ENCODE results near the gene ADAM23.
"Not testable (repeated sequence)": the region's sequence is repeated elsewhere in the genome, so short reads cannot be mapped to it uniquely, and the experiment has no call there.

The ADAM23 gene, protein sequence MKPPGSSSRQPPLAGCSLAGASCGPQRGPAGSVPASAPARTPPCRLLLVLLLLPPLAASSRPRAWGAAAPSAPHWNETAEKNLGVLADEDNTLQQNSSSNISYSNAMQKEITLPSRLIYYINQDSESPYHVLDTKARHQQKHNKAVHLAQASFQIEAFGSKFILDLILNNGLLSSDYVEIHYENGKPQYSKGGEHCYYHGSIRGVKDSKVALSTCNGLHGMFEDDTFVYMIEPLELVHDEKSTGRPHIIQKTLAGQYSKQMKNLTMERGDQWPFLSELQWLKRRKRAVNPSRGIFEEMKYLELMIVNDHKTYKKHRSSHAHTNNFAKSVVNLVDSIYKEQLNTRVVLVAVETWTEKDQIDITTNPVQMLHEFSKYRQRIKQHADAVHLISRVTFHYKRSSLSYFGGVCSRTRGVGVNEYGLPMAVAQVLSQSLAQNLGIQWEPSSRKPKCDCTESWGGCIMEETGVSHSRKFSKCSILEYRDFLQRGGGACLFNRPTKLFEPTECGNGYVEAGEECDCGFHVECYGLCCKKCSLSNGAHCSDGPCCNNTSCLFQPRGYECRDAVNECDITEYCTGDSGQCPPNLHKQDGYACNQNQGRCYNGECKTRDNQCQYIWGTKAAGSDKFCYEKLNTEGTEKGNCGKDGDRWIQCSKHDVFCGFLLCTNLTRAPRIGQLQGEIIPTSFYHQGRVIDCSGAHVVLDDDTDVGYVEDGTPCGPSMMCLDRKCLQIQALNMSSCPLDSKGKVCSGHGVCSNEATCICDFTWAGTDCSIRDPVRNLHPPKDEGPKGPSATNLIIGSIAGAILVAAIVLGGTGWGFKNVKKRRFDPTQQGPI

DNA sequence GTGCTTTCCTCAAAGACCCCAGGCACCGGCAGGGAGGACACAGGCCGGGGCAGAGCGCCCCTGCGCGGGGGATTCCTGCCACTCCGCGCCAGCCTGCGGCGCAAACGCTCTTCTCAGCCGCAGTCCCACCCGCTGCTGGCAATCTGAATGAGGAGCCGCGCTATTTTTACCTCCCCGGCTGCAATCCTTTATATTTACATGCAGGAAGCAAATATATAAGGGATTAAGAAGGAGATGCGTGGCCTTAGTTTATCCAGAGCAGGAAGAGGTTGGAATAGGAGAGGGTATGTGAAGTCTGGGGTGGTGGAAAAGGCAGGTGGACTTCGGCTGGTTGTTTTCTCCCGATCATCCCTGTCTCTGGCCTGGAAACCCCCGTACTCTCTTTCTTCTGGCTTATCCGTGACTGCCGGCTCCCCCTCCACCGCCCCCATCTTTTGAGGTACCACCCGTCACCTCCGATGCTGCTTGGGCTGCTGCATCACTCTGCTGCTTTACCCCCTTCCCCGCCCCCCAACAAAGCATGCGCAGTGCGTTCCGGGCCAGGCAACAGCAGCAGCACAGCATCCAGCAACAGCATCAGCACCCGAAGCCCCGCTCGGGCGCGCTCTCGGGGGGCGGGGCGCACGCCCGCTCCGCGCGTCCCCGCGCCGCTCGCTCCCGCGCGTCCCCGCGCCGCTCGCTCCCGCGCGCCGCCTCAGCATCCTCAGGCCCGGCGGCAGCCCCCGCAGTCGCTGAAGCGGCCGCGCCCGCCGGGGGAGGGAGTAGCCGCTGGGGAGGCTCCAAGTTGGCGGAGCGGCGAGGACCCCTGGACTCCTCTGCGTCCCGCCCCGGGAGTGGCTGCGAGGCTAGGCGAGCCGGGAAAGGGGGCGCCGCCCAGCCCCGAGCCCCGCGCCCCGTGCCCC, at the start of gene ADAM23:
Gene ADAM23, plus strand, starts transcription at position 700 of the 902 bp plus-strand sequence. CDS start 335 bp downstream, outside the sequence.
- peak within 1 kb of the TSS; percentile 63 for H3K9ac ChIP-seq (ENCODE audit: low read depth, low read length)
- H3K36me3 ChIP-seq (ENCODE audit: insufficient read depth, low read length): no peaks in the 10 kb centered on the region
- no peaks in the 10 kb centered on the region for H3K9me3 ChIP-seq (ENCODE audit: control insufficient read depth, insufficient read depth, low read length)
- peaks cover 18% of the 10 kb centered on the region for H3K4me1 ChIP-seq (ENCODE audit: insufficient read depth, low read length)

DNA sequence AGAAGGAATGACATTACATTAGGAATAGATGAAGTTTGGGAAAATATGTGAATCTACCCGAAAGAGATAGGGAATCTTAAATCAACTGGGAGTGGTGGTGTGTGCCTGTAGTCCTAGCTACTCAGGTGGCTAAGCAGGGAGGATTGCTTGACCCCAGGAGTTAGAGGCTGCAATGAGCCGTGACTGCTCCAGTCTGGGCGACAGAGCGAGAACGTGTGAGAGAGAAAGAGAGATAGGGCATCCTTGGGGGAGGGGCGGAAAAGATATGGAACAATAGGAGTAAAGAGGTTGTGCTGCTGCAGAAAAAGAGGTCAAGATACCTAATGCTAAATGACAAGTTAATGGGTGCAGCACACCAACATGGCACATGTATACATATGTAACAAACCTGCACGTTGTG, 47.1 kb upstream of the ADAM23 start:
- no peak overlapping the region for H3K9ac ChIP-seq (ENCODE audit: low read depth, low read length)
- no peaks in the 10 kb centered on the region for H3K9me3 ChIP-seq (ENCODE audit: control insufficient read depth, insufficient read depth, low read length)
- no peaks in the 10 kb centered on the region for H3K36me3 ChIP-seq (ENCODE audit: insufficient read depth, low read length)
- H3K4me1 ChIP-seq (ENCODE audit: insufficient read depth, low read length): no peaks in the 10 kb centered on the region

DNA sequence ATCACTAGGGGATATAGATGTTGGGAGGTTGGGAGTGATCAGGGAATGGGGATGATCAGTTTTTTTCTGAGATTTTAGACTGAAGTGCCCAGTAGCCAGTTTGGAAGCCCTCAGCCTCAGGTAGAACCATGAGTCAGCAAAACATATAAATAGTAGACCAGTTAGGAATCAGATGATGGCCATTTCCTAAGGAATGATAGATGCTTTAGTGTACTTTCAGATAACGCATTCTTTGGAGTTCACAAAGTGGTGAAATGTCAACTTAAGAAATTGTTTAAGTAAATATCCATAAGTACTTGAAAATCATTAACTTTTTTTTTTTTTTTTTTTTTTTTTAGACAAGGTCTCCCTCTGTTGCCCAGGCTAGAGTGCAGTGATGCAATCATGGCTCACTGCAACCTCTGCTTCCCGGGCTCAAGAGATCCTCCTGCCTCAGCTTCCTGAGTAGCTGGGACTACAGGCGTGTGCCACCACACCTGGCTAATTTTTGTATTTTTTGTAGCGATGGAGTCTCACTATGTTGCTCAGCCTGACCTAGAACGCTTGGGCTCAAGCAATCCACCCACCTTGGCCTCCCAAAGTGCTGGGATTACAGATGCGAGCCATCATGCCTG, 40.3 kb upstream of the ADAM23 start:
- H3K36me3 ChIP-seq (ENCODE audit: insufficient read depth, low read length); H3K9me3 ChIP-seq (ENCODE audit: control insufficient read depth, insufficient read depth, low read length); H3K9ac ChIP-seq (ENCODE audit: low read depth, low read length); H3K4me1 ChIP-seq (ENCODE audit: insufficient read depth, low read length): not testable (repeated sequence)

DNA sequence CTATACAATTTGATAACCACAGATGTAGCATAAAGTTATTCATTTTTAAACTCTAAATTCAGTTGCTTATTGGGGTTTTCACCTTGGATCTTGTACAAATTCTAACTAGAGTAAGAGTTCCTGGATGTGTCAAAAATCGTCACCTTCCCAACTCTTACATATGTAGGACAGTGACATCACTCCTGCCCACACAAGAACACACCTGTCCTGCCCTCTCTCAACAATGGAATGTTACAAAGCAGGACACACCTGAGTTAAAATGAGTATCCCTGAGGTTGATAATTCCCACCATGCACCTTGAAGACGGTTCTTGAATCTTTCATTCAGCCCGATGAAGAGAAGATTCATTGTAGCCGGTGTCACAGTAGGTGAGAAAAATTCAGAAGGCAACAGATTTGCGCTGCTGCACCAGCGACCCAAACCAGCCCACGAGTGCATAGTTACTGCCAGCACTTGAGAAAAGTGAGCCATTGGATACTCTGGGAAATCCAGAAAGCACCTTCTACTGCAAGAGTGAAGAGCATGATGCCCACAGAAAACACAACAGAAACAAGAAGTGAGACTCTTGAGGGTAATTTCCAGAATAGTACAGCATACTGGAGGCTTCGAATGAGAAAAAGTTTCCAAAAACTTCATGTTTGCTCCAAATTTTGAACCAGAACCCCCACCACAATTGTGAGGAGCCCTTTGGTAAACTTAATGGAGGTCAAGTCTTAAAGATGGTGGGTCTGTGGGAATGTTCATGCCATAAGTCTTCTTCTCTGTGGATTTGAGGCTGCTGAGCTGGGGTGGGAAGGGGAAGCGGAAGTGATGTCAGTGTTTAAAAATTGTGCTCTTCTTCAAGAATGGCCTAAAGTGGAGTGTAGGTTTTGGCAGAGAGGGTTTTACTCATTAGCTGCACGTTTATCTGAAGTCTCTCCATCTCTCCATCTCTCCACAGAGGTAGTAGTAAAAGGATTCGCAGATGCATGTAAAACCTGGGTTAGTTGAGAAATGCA, 34.7 kb upstream of the ADAM23 start:
- H3K9ac ChIP-seq (ENCODE audit: low read depth, low read length): no peak overlapping the region

DNA sequence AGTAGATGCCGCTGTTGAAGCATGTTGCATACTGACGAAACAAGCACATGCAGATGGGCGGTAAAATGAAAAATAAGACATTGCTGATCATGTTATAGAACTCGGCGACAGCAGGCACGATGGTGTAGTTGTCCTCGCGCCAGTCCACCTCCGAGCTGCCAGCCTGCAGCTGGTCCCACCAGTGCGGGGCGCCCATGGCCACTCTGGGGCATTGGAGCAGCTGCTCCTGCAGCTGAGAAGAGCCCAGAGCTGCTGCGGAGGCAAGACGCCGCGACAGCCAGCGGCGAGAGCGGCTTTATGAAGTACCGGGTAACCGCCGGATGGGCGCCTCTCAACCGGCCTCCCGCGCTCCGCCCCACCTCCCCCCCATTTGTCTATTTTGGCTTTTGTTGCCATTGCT, 32.6 kb upstream of the ADAM23 start:
- Histone ChIP-seq H3K4me1 (ENCODE audit: insufficient read depth, low read length) (no peaks in the 10 kb centered on the region), H3K9ac (ENCODE audit: low read depth, low read length) (no peak overlapping the region), H3K36me3 (ENCODE audit: insufficient read depth, low read length) (no peaks in the 10 kb centered on the region), H3K9me3 (ENCODE audit: control insufficient read depth, insufficient read depth, low read length) (no peaks in the 10 kb centered on the region)

More for the DNA sequence above, 34.7 kb upstream of the ADAM23 start:
- Histone ChIP-seq H3K36me3 (ENCODE audit: insufficient read depth, low read length) (no peaks in the 10 kb centered on the region), H3K9me3 (ENCODE audit: control insufficient read depth, insufficient read depth, low read length) (no peaks in the 10 kb centered on the region), H3K4me1 (ENCODE audit: insufficient read depth, low read length) (no peaks in the 10 kb centered on the region)

DNA sequence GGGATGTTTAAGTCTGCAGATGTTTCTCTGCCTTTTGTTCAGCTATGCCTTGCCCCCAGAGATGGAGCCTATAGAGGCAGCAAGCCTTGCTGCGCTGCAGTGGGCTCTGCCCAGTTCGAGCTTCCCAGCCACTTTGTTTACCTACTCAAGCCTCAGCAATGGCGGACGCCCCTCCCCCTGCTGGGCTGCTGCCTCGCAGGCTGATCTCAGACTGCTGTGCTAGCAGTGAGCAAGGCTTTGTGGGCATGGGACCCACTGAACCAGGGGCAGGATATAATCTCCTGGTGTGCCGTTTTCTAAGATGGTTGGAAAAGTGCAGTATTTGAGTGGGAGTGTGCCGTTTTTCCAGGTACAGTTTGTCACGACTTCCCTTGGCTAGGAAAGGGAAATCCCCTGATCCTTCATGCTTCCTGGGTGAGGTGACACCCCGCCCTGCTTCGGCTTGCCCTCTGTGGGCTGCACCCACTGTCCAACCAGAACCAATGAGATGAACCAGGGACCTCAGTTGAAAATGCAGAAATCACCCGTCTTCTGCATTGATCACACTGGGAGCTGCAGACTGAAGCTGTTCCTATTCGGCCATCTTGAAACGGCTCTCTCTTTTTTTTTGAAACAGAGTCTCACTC, 27.6 kb upstream of the ADAM23 start:
- Histone ChIP-seq H3K4me1 (ENCODE audit: insufficient read depth, low read length) (peaks cover 6% of the 10 kb centered on the region), H3K9me3 (ENCODE audit: control insufficient read depth, insufficient read depth, low read length) (no peaks in the 10 kb centered on the region; the same call in 1 of the 2 replicates), H3K9ac (ENCODE audit: low read depth, low read length) (no peak overlapping the region), H3K36me3 (ENCODE audit: insufficient read depth, low read length) (no peaks in the 10 kb centered on the region)

DNA sequence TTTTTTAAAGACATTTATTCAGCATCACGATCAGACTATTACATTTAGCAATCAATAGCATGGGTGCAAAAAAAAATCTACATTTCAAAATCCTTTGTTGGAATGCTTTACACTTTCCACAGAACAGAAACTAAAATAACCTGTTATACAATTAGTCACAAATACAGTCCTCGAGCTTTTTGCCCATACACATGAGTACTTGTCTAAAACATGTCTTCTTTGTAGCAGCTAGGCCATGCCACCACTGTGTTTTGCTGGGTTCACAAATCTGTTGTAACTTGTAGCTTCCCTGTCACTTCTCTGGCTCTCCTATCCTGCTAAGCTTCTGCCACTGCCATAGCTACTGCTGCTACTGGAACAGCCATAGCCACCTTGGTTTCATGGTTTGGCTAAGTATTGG, 24.4 kb upstream of the ADAM23 start:
- Histone ChIP-seq H3K9ac (ENCODE audit: low read depth, low read length) (no peak overlapping the region), H3K9me3 (ENCODE audit: control insufficient read depth, insufficient read depth, low read length) (no peaks in the 10 kb centered on the region; the same call in 1 of the 2 replicates), H3K36me3 (ENCODE audit: insufficient read depth, low read length) (no peaks in the 10 kb centered on the region), H3K4me1 (ENCODE audit: insufficient read depth, low read length) (peaks cover 6% of the 10 kb centered on the region)

DNA sequence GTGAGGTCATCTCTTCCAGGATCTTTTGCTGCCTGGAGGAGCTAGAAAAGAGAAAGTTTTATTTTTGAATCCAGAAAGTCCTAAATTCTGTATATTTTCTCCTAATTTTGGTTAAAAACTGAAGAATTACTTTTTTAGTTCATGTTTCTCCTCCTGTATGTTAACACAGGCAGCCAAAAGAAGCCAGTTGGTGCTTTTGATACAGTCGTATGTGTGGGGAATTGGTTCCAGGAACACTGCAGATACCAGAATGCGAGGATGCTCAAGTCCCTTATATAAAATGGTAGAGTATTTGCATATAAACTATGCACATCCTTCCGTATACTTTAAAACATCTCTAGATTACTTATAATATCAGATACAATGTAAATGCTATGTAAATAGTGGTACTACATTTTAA, 22.6 kb upstream of the ADAM23 start:
- Histone ChIP-seq H3K9me3 (ENCODE audit: control insufficient read depth, insufficient read depth, low read length) (no peaks in the 10 kb centered on the region; the same call in 1 of the 2 replicates), H3K36me3 (ENCODE audit: insufficient read depth, low read length) (no peaks in the 10 kb centered on the region), H3K4me1 (ENCODE audit: insufficient read depth, low read length) (peaks cover 6% of the 10 kb centered on the region), H3K9ac (ENCODE audit: low read depth, low read length) (no peak overlapping the region)

DNA sequence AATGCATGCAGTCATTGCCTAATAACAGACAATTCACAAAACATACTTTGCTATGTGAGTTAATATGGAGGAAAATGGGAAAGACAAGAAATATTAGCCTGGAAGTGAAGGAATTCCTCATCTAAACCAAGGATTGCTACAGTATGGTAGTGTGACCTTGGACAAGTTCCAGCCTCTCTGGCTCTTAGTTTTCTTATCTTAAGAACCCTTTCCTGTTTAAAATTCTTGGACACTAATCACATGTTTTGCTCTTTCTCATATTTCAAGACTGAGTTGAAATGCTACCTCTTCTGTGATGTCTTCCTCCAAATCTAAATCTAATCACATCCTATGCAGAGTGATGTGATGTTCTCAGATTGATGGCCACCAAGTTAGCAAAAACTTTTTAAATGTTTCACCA, 20.8 kb upstream of the ADAM23 start:
- H3K9me3 ChIP-seq (ENCODE audit: control insufficient read depth, insufficient read depth, low read length): no peaks in the 10 kb centered on the region
- H3K4me1 ChIP-seq (ENCODE audit: insufficient read depth, low read length): peaks cover 6% of the 10 kb centered on the region

DNA sequence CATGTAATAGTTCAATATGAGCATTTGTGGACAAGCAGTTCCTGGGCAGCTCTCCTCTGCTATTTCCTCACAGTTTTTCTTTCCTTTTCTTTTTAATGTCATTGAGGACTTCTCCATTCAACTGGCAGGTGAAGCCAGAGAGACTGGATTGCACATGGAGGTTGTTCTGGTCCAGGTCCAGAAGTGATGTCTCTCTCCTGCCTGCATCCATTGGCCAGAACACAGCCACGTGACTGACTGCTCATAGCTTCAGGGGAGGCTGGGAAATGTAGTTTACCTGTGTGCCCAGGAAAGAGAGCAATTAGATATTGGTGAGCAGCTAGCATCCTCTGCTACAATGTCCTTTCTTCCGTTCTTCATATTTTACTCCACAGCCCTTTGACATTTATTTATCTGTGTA, 20.2 kb upstream of the ADAM23 start:
- Histone ChIP-seq H3K36me3 (ENCODE audit: insufficient read depth, low read length) (no peaks in the 10 kb centered on the region), H3K4me1 (ENCODE audit: insufficient read depth, low read length) (peaks cover 5% of the 10 kb centered on the region), H3K9me3 (ENCODE audit: control insufficient read depth, insufficient read depth, low read length) (no peaks in the 10 kb centered on the region), H3K9ac (ENCODE audit: low read depth, low read length) (no peak overlapping the region)

More for the DNA sequence above, 20.8 kb upstream of the ADAM23 start:
- Histone ChIP-seq H3K36me3 (ENCODE audit: insufficient read depth, low read length) (no peaks in the 10 kb centered on the region), H3K9ac (ENCODE audit: low read depth, low read length) (no peak overlapping the region)

DNA sequence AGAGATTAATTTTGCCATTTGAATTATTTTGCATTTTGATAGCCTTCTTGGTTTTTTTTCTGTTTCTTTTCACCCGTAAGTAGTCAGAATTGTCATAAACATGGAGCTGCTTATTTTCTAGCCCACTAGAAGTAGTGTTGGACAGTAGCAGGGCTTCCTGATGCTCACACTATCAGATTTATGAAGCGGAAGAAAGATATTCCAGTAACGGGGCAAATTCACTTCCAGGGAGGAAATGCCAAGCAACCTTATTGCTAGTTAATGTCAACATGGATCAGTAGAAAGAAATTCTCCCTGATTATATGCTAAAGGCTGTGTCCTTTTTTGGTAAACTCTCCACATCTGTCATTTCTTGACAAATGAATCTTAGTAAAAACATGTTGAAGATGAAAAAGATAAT, 19.2 kb upstream of the ADAM23 start:
- Histone ChIP-seq H3K9ac (ENCODE audit: low read depth, low read length) (no peak overlapping the region), H3K4me1 (ENCODE audit: insufficient read depth, low read length) (no peaks in the 10 kb centered on the region), H3K36me3 (ENCODE audit: insufficient read depth, low read length) (no peaks in the 10 kb centered on the region), H3K9me3 (ENCODE audit: control insufficient read depth, insufficient read depth, low read length) (no peaks in the 10 kb centered on the region)

DNA sequence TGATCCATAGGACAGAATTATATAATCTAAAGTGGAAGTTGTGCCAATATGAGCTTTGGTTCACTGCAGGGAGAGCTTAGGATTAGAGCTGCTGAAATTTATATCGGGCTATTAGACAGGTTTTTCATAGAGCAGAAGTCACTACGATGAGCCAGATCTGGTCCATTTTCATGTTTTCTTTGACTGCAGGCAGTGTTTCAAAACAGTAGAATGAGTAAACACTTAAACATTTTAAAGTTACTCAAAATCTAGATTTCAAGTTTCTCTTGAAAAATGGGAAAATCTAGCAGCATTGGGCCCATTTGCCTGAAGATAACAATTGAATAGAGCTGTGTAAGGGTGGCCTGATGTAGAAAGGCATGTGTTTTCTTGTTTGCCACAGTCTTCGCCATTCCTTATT, 14.5 kb upstream of the ADAM23 start:
- Histone ChIP-seq H3K36me3 (ENCODE audit: insufficient read depth, low read length) (no peaks in the 10 kb centered on the region), H3K4me1 (ENCODE audit: insufficient read depth, low read length) (no peaks in the 10 kb centered on the region), H3K9ac (ENCODE audit: low read depth, low read length) (no peak overlapping the region), H3K9me3 (ENCODE audit: control insufficient read depth, insufficient read depth, low read length) (no peaks in the 10 kb centered on the region)

Data from ES-I3 (cell line).